DOHH2 (cell line): ENCODE results near the gene BDKRB2.
"Not testable (repeated sequence)": the region's sequence is repeated elsewhere in the genome, so short reads cannot be mapped to it uniquely, and the experiment has no call there.

Source experiments
- H3F3A ChIP-seq: fragments of 200-600 bp; sonication (generic), shearing (Covaris generic); 2 replicates; pipeline ENCODE4 v1.6.0; 2016; ENCODE audit warnings: antibody characterized with exemption, mild to moderate bottlenecking; ENCODE audit not compliant: control insufficient read depth, insufficient read depth
- H3K27ac ChIP-seq: fragments of 200-600 bp; sonication (generic); 2 replicates; pipeline ENCODE4 v1.5.1; 2014; ENCODE audit warnings: low read depth, mild to moderate bottlenecking, low read length, moderate library complexity
- H3K27me3 ChIP-seq: fragments of 200-600 bp; sonication (generic); 2 replicates; pipeline ENCODE4 v1.6.1; 2014; ENCODE audit warnings: mild to moderate bottlenecking, low read length, mixed read lengths; ENCODE audit not compliant: control insufficient read depth
- H3K36me3 ChIP-seq: fragments of 200-600 bp; sonication (generic); 2 replicates; pipeline ENCODE4 v1.6.1; 2014; ENCODE audit warnings: mild to moderate bottlenecking, low read length, moderate library complexity, mixed read lengths; ENCODE audit not compliant: control insufficient read depth
- H3K4me1 ChIP-seq: fragments of 200-600 bp; sonication (generic); 2 replicates; pipeline ENCODE4 v1.6.1; 2014; ENCODE audit warnings: mild to moderate bottlenecking, low read length, mixed read lengths; ENCODE audit not compliant: control insufficient read depth
- H3K4me2 ChIP-seq: fragments of 200-600 bp; sonication (generic); 2 replicates; pipeline ENCODE4 v1.6.0; 2014; ENCODE audit warnings: mild to moderate bottlenecking, low read length, moderate library complexity
- H3K4me3 ChIP-seq: fragments of 200-600 bp; sonication (generic); 2 replicates; pipeline ENCODE4 v1.5.1; 2014; ENCODE audit warnings: mild to moderate bottlenecking, low read length, mixed read lengths
- H3K79me2 ChIP-seq: fragments of 200-600 bp; sonication (generic); 2 replicates; pipeline ENCODE4 v1.6.1; 2014; ENCODE audit warnings: mild to moderate bottlenecking, low read length, mixed read lengths; ENCODE audit not compliant: control insufficient read depth
- H3K9me2 ChIP-seq: fragments of 200-600 bp; sonication (generic); replicated peaks from 2 replicates; pipeline ENCODE4 v1.6.1; 2014; ENCODE audit warnings: mild to moderate bottlenecking, low read length, mixed read lengths; ENCODE audit not compliant: control insufficient read depth
- H3K9me3 ChIP-seq: fragments of 200-600 bp; sonication (generic); 2 replicates; pipeline ENCODE4 v1.6.1; 2014; ENCODE audit warnings: antibody characterized with exemption, low read length, mixed read lengths; ENCODE audit not compliant: control insufficient read depth, insufficient read depth
- H4K20me1 ChIP-seq: fragments of 200-600 bp; sonication (generic); 2 replicates; pipeline ENCODE4 v1.6.0; 2014; ENCODE audit warnings: low read depth, mild to moderate bottlenecking, antibody characterized with exemption, low read length, moderate library complexity; ENCODE audit not compliant: control insufficient read depth, insufficient read depth
- CTCF ChIP-seq: fragments of 200-600 bp; sonication (generic); IDR thresholded peaks from one replicate; pipeline ENCODE4 v1.5.1; 2014; ENCODE audit warnings: antibody characterized with exemption, mild to moderate bottlenecking, low read depth, low read length; ENCODE audit not compliant: poor library complexity, severe bottlenecking
- EZH2phosphoT487 ChIP-seq: fragments of 200-600 bp; sonication (generic); IDR thresholded peaks from 2 replicates; pipeline ENCODE4 v1.6.1; 2017; ENCODE audit warnings: borderline replicate concordance, mild to moderate bottlenecking, antibody characterized with exemption, low read length, moderate library complexity, mixed read lengths

Gene BDKRB2

GRCh38 chr14:96243785-96244184 is 39.1 kb downstream of the BDKRB2 start:
- peaks cover 3% of the 10 kb centered on the region; the same call in 1 of the 2 replicates for H3K27me3 ChIP-seq
- no peaks in the 10 kb centered on the region for H3K4me1 ChIP-seq
- H3K4me3 ChIP-seq = no peak overlapping the region
- H3K36me3 ChIP-seq = no peaks in the 10 kb centered on the region
- no peaks in the 10 kb centered on the region for H3F3A ChIP-seq
- no peak for TF ChIP-seq EZH2phosphoT487
- TF ChIP-seq CTCF = no peak
- no peak overlapping the region for H3K4me2 ChIP-seq
- no peaks in the 10 kb centered on the region for H3K9me3 ChIP-seq
- no peaks in the 10 kb centered on the region for H4K20me1 ChIP-seq
- no peak overlapping the region for H3K27ac ChIP-seq
- no peaks in the 10 kb centered on the region for H3K9me2 ChIP-seq
- no peaks in the 10 kb centered on the region for H3K79me2 ChIP-seq

GRCh38 chr14:96245074-96245473 is 40.4 kb downstream of the BDKRB2 start:
- H3K4me2 ChIP-seq, H3K9me2 ChIP-seq, H3K36me3 ChIP-seq, H3K27me3 ChIP-seq, H3K9me3 ChIP-seq, H3K4me3 ChIP-seq, H3K27ac ChIP-seq, H3K4me1 ChIP-seq, H3K79me2 ChIP-seq, H3F3A ChIP-seq, H4K20me1 ChIP-seq: not testable (repeated sequence)

- TF ChIP-seq EZH2phosphoT487 = no peak
- H3K27ac ChIP-seq = no peak overlapping the region
Measured at GRCh38 chr14:96245710-96246538, 41.3 kb downstream of the BDKRB2 start.

GRCh38 chr14:96246539-96246847 is 41.9 kb downstream of the BDKRB2 start:
- H3F3A ChIP-seq = no peaks in the 10 kb centered on the region
- H3K36me3 ChIP-seq = no peaks in the 10 kb centered on the region
- no peak overlapping the region for H3K4me3 ChIP-seq
- no peaks in the 10 kb centered on the region for H3K9me3 ChIP-seq
- TF ChIP-seq EZH2phosphoT487 (no peak), CTCF (no peak)
- no peak overlapping the region for H3K27ac ChIP-seq
- no peaks in the 10 kb centered on the region for H4K20me1 ChIP-seq
- no peaks in the 10 kb centered on the region for H3K27me3 ChIP-seq
- H3K4me1 ChIP-seq = no peaks in the 10 kb centered on the region
- no peak overlapping the region for H3K4me2 ChIP-seq
- no peaks in the 10 kb centered on the region for H3K9me2 ChIP-seq
- H3K79me2 ChIP-seq = no peaks in the 10 kb centered on the region

More at GRCh38 chr14:96245710-96246538, 41.3 kb downstream of the BDKRB2 start:
- H3K36me3 ChIP-seq = no peaks in the 10 kb centered on the region
- no peaks in the 10 kb centered on the region for H4K20me1 ChIP-seq
- no peaks in the 10 kb centered on the region for H3K4me1 ChIP-seq
- no peaks in the 10 kb centered on the region for H3K79me2 ChIP-seq
- H3F3A ChIP-seq = no peaks in the 10 kb centered on the region
- no peaks in the 10 kb centered on the region for H3K9me2 ChIP-seq
- no peaks in the 10 kb centered on the region for H3K9me3 ChIP-seq
- no peak overlapping the region for H3K4me2 ChIP-seq
- H3K4me3 ChIP-seq = no peak overlapping the region
- H3K27me3 ChIP-seq = no peaks in the 10 kb centered on the region
